HL-60 (cell line): ENCODE measurements around the gene TTLL13.

Source experiments
- GABPA ChIP-seq: IDR thresholded peaks from 2 replicates; pipeline ENCODE4 v1.6.1; 2012; ENCODE audit warnings: low read depth
- POLR2AphosphoS5 ChIP-seq: IDR thresholded peaks from 2 replicates; pipeline ENCODE4 v1.6.1; 2012; ENCODE audit warnings: low read depth
- REST ChIP-seq: IDR thresholded peaks from 2 replicates; pipeline ENCODE4 v1.6.1; 2012; ENCODE audit warnings: low read depth; ENCODE audit not compliant: insufficient replicate concordance
- TF ChIP-seq, protein P1 (sequence below): IDR thresholded peaks from one replicate; pipeline ENCODE4 v1.5.1; 2011; ENCODE audit warnings: low read length, control low read depth, inconsistent platforms; ENCODE audit not compliant: insufficient read depth

DNA sequence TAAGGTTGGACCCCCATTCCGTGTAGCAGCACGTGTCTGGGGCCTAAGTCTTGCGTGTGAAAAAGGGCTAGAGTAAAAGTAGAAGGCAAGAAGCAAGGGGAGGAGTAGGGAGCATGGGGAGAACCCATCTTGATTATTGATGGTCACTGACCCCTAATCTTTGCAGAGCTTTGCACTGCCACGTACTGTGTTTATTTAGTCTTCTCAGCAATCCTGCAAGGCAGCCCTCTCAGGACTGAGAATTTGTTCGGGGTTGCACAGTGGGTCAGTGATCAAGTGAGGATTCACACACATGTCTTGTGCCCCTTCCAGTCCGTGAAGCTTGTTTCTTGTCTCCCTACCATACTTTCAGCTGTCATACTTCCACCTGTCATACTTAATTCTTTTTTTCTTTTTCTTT lies 41.0 kb upstream of the TTLL13 start:
- TF ChIP-seq, protein P1, sequence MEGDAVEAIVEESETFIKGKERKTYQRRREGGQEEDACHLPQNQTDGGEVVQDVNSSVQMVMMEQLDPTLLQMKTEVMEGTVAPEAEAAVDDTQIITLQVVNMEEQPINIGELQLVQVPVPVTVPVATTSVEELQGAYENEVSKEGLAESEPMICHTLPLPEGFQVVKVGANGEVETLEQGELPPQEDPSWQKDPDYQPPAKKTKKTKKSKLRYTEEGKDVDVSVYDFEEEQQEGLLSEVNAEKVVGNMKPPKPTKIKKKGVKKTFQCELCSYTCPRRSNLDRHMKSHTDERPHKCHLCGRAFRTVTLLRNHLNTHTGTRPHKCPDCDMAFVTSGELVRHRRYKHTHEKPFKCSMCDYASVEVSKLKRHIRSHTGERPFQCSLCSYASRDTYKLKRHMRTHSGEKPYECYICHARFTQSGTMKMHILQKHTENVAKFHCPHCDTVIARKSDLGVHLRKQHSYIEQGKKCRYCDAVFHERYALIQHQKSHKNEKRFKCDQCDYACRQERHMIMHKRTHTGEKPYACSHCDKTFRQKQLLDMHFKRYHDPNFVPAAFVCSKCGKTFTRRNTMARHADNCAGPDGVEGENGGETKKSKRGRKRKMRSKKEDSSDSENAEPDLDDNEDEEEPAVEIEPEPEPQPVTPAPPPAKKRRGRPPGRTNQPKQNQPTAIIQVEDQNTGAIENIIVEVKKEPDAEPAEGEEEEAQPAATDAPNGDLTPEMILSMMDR: no peak
- no peak for TF ChIP-seq POLR2AphosphoS5
- no peak for TF ChIP-seq REST
- no peak for TF ChIP-seq GABPA
